Pulmonary artery endothelial cell (primary cell): ENCODE data around the gene EPHA2. TPM values are rescaled to one million over a fixed set of nuclear protein-coding genes. Genes with fewer than 3 reads are reported as not detected.

Experiments
- DNase-seq: peaks from one replicate; pipeline ENCODE4 v3.0.0-alpha.2; 2011; ENCODE audit warnings: low read depth, low spot score
- total RNA-seq: library from RNA; depleted of rRNA; stranded (reverse); fragments of >200 nt; gene quantifications from 2 replicates; pipeline ENCODE4 v1.2.3, GENCODE V29; 2014

EPHA2 gene
- total RNA-seq, 1 donor from 2014 or later: 103 TPM

DNA sequence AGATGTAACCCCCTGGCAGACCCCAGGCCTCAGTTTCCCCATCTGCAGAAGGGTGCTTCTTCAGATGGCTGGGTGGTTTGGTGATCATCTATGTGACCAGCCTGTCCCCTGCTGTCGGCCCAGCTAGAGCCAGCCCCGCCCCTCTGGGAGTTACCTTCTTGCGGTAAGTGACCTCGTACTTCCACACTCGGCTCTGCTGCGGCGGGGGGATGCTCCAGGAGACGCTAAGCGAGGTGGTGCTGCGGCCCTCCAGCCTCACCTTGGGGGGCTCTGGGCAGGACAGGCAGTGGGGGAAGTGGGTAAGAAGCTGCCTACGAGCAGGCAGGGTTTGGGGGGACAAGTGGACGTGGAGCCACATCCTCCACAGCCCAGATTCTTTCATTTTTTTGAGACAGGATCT lies 20.4 kb downstream of the EPHA2 start:
- DNase-seq: no peak

DNA sequence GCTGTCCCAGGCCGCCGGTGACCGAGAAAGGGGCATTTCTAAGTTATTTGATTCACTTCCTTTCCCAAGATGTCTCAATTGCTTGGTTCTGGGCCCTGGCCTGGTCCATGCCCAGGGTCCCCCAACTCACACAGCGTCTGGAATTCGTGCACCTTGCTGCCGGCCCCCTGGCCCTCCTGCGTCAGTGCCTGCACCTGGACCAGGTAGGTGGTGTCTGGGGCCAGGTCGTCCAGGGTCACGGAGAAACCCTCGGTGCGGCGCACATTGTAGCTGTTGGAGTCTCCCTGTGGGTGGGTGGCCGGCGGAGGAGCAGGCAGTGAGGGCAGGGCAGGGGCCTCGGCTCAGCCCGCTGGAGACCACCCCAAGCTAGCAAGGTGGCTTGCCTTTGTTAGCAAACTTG lies 21.0 kb downstream of the EPHA2 start:
- DNase-seq: no peak

DNA sequence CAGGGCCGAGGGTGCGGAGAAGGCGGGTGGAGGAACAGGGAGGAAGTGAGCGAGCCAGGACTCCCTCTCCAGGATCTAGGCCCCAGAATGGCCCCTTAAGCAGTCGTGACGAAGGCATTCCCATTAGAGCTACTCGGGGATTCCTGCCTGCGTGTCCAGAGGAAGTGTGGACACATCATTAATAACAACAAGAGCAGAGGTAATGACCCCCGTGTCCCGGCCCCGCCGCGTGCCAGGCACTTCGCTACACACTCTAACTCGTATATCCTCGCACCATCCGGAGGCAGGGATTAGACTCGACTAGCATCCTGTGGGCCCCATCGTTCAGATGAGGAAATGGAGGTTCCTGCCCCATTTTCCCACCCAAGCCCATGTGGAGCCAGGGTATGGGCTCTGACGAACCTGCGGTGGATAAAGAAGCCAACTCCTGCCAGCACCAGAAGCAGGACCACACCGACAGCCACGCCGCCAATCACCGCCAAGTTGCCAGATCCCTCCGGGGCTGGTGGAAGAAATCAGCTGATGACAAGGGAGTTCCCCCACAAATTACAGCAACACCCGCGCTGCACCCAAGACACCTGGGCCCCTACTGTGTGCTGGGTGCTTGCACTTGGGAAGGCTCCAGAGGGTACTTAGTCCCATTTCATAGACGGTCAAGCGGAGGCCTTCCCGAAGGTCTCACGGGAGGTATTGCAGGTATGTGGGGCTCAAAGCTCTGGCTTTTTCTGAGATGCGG lies 21.6 kb downstream of the EPHA2 start:
- DNase-seq: no peak

DNA sequence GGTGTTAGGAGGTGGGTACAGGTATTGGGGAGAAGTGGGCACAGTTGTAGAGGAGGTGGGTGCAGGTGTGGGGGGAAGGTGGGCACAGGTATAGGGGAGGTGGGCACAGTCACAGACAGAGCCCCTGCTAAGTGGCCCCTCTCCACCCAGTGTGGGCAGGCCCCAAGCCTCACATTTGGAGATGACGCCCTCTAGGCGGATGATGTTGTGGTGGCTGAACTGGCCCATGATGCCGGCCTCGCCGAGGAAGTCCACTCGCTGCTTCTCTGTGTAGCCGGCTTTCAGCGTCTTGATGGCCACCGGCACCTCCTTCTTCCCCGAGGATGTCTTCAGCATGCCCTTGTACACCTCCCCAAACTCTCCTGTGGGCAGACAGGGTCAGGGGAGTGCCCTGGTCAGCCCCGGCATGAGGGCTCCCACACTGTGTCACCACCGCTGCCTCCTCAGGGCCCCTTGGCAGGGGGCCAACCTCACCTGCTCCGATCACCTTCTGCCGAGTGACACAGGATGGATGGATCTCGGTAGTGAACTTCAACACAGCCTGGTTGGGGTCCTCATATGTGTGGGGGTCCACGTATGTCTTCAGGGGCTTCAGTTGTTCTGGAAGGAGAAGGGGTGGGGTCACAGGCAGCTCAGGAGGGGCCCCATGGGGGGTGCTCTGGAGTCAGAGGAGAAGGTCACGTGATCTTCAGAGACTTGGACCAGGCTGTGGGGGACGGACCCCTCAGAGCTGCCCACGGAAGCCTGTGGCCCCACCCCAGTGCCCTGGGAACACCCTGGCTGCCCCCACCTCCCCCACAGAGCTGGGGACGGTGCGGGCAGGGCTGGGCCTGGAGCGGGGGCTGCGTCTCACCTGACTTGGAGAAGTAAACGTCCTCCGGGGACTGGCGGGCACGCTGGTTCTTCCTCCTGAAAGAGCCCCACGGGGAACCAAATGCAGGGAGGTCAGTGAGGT lies 22.6 kb downstream of the EPHA2 start:
- DNase-seq: no peak

DNA sequence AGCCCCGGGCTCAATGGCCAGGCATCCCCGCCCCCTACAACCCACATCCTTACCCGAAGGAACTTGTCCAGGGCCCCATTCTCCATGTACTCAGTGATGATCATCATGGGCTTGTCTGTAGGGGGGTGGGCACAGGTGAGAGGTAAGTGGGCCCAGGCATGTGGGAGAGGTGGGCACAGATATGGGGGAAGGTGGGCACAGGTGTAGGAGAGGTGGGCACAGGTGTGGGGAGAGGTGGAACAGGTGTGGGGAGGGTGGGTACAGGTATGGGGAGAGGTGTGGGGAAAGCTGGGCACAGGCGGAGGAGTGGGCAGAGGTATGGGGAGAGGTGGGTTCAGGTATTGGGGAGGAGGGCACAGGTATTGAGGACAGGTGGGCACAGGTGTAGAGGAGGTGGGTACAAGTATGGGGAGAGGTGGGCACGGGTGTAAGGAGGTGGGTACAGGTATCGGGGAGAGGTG lies 23.5 kb downstream of the EPHA2 start:
- DNase-seq: no peak

DNA sequence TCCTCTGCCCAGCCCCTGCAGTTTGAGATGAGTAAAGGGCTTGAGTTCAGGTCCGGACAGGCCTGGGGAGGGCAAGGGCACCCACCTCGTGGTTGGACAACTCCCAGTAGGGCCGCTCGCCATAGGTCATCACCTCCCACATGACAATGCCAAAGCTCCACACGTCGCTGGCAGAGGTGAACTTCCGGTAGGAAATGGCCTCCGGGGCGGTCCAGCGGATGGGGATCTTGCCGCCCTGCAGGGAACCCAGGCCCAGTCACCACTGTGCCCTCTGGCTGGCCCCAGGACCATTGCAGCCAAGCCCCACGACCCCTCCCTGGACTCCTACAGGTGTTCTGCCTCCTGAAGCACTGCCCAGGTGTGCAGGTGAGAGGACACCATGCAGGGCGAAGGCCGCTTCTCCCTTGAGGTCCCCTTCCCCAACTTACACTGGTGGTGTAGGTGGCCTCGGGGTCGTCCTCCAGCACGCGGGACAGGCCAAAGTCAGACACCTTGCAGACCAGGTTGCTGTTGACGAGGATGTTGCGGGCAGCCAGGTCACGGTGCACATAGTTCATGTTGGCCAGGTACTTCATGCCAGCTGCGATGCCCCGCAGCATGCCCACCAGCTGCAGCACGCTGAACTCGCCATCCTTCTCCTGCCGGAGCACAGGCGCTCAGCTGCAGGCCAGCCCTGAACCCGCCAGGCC lies 24.1 kb downstream of the EPHA2 start:
- no peak for DNase-seq

DNA sequence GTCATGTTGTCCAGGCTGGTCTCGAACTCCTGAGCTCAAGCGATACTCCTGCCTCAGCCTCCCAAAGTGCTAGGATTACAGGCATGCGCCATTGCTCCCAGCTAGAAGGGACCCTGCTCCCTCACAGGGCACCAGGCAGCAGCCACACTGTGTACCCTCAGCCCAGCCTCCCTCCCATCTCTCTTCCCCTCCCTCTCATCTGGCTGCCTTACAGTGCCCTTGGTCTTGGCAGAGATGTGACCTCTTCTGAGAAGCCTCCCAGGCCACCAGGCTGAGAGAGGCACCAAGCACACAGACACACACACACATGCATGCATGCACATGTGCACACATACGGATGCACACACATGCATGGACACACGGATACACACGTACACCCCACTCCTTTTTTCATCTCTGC lies 25.0 kb downstream of the EPHA2 start:
- no peak for DNase-seq

DNA sequence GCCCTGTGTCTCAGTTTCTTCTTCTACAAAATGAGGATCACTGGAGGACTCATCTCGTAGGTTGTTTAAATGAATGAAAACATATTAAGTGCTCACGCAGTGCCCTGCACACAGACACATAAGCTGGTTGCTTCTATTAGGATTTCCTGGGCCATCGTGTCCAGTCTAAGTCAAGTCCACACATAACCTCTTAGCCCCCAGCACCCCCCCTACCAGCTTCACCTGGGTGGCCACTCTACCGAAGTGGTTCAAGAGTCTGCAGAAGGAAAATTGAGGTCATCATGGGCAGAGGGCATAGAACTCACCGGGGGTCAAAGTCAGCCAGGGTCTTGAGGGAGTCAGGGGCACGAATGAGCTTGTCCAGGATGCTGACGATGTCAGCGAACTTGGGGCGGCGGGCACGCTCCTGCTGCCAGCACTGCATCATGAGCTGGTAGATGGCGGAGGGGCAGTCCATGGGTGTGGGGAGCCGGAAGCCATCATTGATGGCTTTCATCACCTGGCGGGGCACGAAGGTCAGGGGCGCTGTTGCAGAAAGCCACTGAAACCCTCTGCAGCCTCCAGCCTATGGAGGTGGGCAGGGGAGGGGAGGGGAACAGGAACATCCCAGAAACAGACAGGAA lies 25.8 kb downstream of the EPHA2 start:
- DNase-seq: no peak

DNA sequence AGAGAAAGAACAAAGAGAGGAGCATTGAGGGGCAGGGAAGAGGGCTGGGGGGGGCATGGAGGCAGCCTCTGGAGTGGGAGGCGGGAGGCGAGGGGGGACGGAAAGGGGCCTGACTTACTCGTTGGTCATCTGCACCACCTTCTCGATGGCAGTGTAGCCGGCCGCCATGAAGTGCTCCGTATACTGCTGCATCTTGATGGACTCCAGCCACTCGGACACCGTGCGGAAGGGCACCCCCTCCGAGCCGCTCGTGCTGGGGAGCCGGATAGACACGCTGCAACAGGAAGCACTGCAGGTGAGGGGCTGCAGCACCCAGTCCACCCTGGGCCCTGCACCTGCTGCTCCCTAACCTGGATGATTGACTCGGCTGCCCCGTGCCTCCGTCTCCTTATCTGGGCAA lies 26.6 kb downstream of the EPHA2 start:
- DNase-seq: no peak

DNA sequence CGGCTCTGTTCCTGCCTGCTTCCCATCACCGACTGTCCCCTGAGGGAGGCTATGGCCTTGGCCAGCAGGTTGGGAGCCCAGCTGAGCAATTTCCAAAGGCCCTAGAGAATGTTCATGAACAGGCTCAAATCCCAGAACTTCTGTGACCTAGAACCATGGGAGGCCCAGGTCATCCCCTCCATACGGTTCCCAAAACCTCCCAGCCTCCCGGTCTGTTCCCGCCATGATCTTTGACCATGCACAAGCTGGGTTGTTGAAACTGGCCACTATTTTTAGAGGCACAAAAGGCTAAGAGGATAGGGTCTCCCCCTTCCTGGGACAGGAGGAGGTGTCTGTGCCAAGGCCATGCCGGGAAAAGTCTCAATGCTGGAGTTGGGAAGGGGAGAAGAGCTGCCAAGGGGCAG lies 27.5 kb downstream of the EPHA2 start:
- no peak for DNase-seq

DNA sequence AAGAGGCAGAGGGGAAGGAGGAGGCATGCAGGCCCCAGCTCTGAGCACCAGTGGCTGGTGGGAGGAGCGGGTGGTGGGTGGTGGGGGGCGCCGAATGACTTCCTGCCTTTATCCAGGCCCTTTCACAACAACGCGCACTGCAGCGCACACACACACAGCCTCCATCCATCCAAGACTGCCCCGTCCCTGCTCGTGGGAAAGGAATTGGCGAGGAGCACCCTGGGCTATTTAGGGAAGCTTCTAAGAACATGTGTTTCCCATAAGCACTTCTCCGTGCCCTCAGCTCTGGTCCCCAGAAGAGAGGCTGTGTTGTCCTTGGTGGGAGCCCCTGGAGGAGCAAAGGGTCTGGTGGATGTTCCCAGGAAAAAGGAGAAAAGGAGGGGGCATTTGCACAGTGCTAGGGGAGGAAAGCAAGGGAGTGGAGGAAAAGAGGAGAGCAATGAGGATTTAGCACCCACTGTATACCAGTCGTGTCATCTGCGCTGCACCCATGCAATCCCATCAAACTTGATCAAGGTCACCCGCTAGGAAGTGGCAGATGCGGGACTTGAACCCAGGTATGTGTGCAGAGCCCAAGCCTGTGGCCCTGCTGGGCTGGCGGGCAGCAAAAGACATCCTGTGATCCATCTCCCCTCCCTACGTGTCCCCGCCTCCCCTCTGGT lies 28.1 kb downstream of the EPHA2 start:
- DNase-seq: no peak

DNA sequence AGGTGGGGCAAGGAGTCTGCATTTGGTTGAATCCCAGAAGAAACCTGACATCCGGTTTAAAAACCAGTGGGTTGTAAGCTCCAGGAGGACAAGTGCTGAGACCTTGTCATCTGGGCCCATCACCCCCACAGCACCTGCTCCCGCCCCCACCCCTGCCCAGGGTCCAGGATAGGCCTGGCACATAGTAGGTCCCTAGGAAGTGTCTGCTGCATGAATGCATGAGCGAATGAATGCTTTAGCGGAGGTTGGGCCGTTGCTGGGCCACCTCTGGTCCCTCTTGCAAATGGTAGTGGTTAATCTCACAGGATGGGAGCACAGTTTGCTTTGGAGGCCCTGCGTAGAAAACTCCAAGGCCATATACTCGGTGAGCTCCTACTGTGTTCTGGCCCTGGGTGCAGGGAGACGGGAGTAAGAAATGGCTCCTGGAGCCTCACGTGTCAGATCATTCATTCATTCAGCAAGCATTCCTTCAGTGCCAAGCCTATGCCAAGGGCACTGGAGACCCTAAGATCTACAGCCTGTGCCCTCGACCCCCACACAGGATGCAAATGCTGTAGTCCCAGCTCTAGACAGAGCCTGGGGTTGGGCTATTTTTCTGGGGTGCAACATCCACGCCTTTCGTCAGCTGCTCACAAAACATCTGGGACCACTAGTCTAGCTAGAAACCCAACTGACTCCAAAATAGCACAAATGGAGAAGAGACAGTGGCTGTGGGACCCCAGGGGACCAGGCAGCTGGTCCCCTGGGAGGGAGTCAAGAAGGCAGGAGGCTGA lies 28.9 kb downstream of the EPHA2 start:
- no peak for DNase-seq

DNA sequence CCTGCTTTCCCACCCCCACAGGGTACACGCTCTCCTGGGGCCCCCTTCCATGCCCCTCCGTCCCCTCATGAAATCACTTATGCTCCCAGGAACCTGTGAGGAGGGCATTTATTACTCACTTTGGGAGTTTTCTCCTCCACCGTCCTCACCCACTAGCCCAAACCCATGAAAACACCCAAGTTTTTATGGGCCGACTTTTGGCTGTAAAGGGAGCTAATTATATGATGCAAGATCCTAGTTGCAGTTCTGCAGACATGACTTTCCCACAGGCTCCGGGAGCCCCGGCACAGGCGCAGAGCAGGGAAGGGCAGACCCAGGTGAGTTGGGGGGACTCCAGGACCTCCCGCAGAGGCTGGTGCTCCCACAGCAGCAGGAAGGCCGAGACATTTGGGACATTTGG lies 29.7 kb downstream of the EPHA2 start:
- no peak for DNase-seq

DNA sequence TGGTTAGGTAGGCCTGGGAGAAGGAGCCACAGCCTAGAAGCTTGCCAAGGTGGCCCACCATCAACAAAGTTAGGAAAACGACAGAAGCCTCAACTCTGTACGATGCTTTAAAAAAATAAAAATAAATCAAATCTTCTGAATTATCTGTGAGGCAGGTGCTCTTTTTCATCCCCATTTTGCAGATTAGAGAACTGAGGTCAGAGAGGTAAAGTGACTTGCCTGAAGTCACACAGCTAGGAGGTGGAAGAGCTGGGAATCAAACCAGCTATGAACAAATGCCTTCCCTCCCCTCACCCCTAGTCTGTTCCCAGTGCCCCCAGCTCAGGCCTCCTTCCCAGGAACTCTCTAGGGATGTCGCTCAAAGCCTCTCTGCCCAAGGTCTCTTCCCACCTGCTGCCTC lies 30.4 kb downstream of the EPHA2 start:
- DNase-seq: no peak

DNA sequence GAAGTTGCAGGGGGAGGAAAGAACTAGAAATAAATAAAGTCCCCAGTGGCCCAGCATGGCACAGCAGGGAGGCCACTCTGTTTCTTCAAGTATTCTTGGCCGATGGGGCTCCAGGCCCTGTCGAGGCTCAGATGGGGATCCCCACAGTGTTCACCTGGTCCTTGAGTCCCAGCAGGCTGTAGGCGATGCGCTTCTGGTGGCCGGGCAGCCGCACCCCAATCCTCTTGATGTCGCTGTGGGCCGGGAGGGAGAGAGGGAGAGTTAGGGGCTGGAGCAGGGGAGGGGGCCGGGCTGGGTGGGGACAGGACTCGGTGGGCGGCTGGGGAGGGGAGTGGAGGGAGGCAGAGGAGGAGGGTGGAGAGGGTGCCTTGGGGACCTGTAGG lies 30.8 kb downstream of the EPHA2 start:
- no peak for DNase-seq

DNA sequence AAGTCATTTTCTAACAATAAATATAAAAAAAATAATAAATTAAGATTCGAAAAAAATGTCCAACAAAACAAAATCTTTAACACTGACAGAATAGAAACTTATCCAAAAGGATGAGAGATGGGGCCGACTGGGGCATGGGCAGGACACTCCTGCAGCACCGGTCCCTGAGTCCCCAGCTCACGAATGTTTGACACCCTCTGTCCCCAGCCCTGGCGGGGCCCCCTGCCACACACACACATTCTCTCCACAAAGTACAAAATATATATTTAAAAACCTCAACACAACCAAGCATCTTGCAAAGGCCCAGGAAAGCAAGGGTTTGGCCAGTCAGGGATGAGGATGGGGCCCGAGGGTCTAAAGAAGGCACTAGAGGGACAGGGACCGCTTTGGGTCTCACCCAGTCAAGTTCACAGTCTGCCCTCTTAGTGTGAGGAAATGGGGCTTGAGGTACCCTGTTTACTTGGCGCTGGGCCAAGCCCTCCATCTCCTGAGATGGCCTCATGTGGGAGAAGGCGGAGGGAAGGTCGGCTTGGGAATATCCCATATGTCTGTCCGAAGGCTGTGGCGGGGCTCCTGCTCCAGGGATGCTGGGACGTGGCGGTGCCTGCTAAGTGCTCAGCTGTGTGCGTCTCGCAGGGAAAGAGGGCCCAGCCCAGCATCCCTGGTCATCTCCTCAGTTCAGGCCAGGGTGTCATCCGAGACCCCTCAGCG lies 31.3 kb downstream of the EPHA2 start:
- no peak for DNase-seq

DNA sequence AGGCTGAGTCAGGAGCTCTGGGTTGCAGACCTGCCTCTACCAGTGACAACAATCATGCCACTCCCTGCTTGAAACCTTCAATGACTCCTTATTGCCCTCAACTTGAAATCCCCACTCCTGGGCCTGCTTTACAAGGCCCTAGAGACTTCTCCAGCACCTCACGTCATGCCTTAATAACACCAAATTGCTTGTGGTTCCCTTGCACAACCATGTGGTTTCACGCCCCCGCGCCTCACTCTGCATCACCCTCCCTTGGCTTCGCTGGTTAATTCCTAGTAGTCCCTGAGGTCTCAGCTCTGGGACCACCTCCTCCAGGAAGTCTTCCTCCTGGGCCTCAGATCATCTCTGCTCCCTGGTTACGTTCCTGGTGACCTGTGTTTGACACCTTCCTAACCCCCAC lies 33.0 kb downstream of the EPHA2 start:
- no peak for DNase-seq

DNA sequence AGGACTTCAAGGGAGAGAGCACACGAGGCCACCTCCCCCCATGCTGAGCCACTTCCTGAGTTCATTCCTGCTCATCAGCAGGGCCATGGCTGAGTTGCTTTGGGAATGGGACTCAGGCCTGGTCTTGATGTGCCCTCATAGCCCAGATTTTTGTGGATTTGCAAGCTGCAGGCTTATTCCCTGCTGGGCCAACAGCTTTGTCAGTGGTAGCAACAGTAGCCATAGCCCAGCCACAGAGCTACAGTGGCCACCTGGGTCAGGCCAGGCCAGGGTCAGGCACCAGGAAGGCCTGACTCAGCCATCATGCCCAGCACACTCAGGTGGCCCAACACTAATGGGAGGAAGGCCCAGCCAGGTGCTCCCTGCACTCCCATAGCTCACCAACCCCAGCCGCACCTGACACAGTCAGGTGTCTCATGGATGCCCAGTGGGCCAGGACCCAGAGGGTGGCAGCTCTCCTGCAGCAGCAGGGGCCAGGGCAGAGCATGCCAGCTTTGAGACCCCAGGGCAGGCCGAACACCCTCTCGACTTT lies 33.5 kb downstream of the EPHA2 start:
- DNase-seq: no peak

DNA sequence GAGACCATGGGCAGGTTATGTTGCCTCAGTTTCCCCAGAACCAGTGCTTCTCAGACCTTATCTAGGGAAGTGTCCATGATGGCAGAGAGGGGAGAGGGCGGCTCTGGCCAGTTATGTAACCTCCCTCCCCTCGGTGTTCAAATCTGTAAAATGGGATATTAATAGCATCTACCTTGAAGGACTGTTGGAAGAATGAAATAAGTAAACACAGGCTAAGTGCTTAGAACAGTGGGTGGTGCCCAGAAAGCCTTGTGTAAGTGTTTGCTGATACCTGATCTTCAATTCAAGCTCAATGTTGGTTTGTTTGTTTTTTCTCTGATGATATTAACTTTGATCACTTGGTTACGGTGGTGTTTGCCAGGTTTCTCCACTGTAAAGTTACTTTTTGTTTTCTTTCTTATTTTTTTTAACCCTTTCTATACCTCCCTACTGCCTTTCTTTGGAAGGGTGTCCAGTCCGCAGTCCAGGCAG lies 34.9 kb downstream of the EPHA2 start:
- DNase-seq: no peak
